Vagina (tissue), 2 donors: Measurements from ENCODE around the gene DOK7.

Experiments
- CTCF ChIP-seq, 3 experiments: fragments of 450-650 bp in 2 of 3; fragments of 200-600 bp in 1 of 3; sonication (generic) in 1 of 3; IDR thresholded peaks; one replicate each; pipeline ENCODE4 v1.5.1; 2017 to 2019; ENCODE audit warnings: antibody characterized with exemption in 3 of 3, mild to moderate bottlenecking in 2 of 3, moderate library complexity in 2 of 3
- POLR2A ChIP-seq, 2 donors: fragments of 450-650 bp; IDR thresholded peaks; one replicate each; pipeline ENCODE4 v1.6.1; 2017; ENCODE audit warnings: antibody characterized with exemption in 2 of 2, mild to moderate bottlenecking in 2 of 2, moderate library complexity in 2 of 2

- TF ChIP-seq CTCF (IDR thresholded peaks at IDR 0.05) = no peak
- TF ChIP-seq POLR2A (IDR thresholded peaks at IDR 0.05) = no peak
Observed at GRCh38 chr4:3427134-3427476, 36.0 kb upstream of the DOK7 start.
